ENCODE results near the gene ADGRF3.
"Not testable (repeated sequence)": the region's sequence is repeated elsewhere in the genome, so short reads cannot be mapped to it uniquely, and the experiment has no call there.

ADGRF3 gene

DNA sequence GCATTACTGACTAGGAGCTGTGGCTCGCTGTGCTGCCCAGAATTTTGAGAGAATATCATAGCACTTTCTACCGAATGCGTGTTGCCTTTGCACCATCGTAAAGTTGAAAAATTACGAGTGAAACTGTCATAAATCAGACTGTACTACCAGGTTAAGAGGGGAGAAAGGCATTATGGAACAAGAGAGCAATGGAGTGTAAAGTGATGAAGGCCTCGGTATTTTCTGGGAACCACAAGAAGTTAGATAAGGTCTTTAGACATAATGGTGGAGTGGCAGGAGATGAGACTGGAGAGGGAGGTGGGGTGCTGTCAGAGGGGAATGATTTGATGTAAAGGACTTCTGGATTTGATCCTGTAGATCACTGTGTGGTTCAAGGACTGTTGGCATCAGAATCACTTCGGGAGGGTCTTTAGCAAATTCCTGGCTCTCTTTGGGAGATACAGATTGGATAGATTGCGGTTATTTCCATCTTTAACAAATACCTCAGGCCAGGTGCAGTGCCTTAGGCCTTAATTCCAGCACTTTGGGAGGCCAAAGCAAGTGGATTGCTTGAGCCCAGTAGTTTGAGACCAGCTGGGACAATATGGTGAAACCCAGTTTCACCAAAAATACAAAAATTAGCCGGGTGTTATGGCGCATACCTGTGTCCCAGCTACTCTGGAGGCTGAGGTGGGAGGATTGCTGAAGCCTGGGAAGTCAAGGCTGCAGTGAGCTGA lies 4.9 kb upstream of the ADGRF3 start:
- DNase-seq, result no peak

DNA sequence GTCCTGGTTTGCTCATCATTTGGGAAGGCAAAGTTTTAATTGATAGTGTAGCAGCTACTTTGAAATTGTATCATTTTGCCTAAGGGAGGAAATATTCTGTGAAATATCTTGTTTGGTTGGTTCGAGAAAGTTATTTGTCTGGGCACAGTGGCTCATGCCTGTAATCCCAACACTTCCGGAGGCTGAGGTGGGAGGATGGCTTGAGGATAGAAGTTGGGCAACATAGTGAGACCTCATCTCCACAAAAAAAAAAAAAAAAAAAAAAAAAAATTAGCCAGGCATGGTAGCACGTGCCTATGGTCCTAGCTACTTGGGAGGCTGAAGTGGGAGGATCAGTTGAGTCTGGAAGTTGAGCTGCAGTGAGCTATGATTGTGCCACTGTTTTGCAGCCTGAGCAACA lies 3.1 kb upstream of the ADGRF3 start:
- no peak for DNase-seq

DNA sequence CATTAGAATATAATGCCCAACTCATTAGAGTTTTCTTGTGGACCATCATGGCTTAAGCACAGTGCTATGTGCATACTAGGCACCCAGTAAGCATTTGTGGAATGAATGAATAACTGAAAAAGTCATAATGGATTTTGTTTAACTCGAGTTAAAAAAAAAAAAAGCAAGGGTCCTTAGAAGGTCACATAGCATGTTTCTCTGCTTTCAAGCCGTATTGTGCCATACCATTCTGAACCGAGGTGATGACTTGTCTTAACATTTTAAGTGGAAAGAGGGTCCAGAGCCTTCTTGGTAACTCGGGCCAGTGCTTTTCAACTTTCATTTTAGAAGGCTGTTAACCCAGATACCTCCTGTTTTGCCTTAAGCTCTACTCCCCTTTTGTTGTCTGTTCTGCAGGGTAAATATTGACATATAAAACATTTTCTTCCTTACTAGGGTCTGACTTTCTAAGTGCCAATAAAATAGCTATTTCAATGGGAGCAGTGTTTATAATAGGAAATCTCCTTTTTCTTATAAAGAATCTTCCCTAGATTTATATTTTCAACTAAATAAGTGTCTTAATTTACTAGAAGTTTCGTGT lies 787 bp upstream of the ADGRF3 start:
- no peak for DNase-seq

DNA sequence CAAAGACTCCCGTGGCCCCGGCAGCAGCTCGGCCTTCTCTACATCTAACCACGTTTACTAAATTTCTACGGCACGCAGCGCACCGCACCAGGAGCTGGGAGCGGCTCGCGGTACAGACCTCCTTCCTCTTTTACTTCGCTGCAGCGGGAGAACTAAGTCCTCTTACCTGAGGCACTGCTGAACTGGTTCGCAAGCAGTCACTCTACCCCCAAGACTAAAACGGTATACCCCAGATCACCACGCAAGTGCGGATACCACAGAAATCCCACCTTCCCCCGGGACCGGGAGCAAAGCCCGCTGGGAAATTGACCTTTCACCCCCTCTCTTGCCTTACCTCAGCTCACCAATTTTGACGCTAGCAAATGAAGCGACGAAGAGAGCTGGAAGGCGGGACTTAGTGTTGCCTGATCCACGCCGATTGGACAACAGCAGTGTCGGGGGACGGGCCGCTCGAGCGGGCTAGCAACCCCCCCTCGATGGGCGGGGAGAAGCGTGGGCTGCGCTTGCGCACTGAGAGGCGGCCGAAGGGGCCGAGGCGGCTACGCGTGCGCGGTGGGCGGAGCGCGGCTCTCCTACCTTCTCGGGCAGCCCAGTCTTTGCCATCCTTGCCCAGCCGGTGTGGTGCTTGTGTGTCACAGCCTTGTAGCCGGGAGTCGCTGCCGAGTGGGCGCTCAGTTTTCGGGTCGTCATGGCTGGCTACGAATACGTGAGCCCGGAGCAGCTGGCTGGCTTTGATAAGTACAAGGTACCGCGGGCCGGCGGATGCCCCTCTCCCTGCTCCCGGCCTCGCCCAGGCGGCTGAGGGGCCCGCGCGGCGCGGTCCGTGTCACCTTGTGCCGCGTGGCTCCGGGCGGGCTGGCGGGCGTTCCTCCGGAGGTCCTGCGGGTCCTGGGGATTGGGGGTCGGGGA lies 790 bp downstream of the ADGRF3 start, which contains the start of gene SELENOI:
Gene SELENOI (plus strand): TSS at position 599 of the 909 bp plus-strand sequence. CDS start 90 bp downstream, at position 689.
- peak; percentile 99 for DNase-seq

DNA sequence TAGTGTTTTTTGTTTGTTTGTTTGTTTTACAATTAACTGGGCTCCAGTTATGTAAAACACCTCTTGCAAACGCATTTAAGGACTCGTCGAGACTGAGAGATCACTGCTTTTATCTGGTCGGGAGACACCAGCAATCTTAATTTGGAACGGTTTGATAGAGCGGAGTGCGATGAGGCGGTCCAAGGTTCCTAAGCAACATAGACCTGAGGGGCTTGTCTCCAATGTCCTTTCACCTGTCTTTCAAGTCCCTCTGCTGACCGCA lies 1.4 kb downstream of the ADGRF3 start:
- no peak for DNase-seq

DNA sequence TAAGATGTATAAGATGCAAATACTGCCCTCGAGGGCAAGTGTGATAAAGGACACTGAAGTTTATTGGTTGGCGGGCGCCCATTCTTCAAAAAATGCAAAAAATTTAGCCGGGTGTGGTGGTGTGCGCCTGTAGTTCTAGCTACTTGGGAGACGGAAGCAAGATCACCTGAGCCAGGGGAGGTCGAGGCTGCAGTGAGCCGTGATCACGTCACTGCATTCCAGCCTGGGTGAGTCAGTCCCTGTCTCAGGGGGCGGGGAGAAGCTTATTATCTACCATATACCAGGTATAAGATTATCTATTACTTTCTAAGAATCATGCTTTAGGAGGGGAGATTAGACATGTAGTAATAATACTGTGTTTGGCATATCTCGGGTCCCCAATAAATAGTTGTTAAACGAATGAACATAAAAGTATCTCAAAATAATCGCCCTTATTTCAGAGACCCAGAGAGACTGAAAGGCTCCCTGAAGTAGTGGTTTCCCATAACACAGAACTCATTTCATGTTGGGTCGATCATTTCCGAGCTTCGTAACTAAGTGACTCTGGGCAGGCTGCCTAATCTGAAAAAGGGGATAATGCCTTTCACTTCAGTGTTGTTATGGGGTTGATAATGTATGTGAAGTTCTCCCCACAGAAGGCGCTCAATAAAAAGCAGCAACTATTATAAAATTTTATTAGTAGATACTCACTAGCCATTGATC lies 1.9 kb downstream of the ADGRF3 start:
- DNase-seq, result peak; percentile 19

DNA sequence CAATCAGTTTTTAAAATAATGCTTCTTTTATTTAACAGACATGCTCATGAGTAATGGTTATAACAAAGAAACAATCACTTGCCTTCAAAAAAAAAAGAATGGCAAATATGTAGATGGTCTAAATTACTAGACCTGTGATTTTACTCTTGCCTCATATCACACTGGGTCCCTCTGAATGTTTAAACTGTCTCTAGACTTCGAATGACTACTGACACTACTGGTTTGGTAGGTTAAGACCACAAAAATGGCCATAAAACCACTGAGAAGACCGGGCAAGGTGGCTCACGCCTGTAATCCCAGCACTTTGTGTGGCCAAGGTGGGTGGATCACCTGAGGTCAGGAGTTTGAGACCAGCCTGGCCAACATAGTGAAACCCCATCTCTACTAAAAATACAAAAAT lies 5.8 kb downstream of the ADGRF3 start:
- no peak for DNase-seq

DNA sequence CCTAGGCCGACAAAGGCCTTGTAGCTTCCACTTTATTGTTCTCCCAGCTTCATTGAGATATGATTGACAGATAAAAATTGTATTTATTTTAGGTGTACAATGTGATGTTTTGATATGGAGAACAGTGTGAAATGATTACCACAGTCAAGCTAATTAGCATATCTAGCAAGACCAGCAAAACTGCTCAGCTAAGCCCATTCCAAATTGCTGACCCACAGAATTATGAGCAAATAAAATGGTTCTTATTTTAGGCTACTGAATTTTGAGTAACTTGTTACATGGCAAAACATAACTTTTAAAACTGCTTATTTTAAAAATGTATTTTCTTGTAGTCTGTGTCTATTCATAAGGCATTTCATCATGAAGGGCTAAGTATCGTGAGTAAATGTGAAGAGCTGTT lies 9.3 kb downstream of the ADGRF3 start:
- DNase-seq, result no peak

DNA sequence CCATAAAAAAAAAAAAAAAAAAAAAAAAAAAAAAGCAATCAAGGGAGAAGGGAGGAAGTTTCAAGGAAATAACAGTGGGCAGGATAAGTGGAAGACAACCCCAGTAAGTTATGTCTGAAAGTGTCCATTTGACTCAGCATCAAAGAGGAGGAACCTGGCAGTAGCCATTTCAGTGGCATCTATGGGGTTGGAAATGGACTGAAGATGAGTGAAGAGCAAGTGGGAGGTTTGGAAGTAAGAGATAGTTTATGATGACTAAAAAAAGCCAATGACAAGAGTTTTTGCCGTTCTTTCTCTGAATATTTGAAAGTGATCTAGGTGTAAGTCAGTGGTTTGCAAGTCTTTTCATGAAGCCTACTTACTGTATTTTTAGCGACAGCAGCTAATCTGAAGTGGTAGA lies 9.9 kb downstream of the ADGRF3 start:
- no peak for DNase-seq

DNA sequence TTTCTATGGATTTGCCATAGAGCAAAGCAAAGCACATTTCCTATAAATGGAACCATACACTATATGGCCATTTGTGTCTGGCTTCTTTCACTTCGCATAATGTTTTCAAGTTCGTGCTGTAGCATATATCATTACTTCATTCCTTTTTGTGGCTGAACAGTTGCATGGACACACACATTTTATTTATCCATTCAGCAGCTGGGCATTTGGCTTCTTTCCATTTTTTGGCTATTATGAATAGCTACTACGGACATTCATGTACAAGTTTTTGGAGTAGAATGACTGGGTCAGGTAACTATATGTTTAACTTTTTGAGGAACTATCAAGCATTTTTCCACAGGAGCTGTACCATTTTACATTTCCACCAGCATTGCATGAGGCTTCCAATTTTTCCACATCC lies 11.4 kb downstream of the ADGRF3 start:
- DNase-seq, result no peak

DNA sequence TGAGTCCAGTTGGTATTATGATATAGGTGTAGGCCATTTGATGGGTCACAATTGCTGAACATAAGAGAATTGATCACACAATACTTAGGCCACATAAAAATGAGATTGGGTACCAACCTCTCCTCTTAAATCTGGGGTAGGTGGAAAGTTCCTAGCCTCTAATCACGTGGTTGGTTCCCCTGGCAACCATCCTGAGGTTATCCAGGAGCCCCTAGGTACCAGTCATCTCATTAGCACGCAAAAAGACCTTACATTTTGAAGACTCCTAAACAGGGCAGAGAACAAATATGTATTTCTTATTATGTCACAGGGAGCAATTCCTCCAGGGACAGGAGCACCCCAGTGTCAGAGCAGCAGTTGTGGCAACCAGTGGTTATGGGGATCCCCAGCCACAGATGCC lies 13.3 kb downstream of the ADGRF3 start:
- DNase-seq, result no peak

DNA sequence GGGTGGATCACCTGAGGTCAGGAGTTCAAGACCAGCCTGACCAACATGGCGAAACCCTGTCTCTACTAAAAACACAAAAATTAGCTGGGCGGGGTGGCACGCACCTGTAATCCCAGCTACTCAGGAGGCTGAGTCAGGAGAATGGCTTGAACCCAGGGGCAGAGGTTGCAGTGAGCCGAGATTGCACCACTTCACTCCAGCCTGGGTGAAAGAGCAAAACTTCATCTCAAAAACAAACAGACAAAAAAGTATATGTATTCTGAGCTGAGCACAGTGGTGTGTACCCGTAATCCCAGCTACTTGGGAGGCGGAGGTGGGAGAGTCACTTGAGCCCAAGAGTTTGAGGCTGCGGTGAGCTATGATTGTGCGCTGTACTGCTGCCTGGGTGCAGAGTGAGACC lies 15.3 kb downstream of the ADGRF3 start:
- not testable (repeated sequence) for DNase-seq

DNA sequence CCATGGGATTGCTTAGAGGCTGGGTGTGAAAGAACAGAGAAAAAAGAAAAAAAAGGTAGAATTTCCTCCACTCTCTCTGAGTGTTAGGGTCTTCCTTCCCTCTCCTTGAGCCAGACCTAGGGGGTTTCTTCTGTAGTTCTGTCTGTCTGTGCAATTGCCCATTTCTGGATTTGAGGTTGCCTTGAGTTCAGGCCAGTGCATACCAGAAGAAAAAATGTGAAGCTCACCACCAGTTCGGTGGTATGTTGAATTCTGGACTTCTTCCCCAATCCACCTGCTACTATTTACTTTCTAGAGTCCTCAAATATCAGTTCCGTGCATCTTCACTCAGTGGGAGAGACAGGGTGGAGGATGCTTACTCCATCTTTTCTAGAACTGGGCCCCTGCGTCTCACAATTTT lies 16.0 kb downstream of the ADGRF3 start:
- no peak for DNase-seq

DNA sequence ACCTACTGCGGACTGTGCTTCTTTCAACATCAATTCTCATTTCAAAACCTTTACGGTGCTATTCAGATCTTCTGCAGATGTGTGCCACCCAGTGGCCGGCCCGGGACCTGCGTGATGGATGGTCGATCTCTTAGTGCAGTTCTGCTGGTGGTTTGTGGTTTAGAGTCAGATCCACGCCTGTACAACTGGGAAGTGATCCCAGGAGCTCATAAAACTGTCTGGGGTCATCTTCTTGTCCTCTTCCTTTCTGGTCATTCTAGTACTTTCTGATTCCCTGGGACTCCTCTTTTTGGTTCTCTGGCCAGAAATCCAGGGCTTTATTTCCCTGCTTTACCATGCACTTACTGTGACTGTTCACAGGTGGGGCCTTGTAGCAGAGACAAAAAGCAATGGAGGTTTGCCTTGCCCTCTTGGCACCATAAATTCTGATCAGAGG lies 16.5 kb downstream of the ADGRF3 start:
- peak; percentile 81 for DNase-seq

DNA sequence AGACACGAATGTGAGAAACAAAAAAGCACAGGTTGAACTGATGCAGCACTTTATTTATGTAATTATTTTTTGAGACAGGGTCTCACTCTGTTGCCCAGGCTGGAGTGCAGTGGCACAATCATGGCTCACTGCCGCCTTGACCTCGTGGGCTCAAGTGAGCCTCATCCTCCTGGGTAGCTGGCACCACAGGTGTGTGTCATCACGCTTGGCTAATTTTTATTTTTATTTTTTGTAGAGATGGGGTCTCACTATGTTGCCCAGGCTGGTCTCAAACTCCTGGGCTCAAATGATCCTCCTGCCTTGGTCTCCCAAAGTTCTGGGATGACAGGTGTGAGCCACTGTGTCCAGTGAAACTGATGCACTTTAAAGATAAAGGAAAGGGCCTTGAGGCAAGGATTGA lies 17.5 kb downstream of the ADGRF3 start:
- not testable (repeated sequence) for DNase-seq

DNA sequence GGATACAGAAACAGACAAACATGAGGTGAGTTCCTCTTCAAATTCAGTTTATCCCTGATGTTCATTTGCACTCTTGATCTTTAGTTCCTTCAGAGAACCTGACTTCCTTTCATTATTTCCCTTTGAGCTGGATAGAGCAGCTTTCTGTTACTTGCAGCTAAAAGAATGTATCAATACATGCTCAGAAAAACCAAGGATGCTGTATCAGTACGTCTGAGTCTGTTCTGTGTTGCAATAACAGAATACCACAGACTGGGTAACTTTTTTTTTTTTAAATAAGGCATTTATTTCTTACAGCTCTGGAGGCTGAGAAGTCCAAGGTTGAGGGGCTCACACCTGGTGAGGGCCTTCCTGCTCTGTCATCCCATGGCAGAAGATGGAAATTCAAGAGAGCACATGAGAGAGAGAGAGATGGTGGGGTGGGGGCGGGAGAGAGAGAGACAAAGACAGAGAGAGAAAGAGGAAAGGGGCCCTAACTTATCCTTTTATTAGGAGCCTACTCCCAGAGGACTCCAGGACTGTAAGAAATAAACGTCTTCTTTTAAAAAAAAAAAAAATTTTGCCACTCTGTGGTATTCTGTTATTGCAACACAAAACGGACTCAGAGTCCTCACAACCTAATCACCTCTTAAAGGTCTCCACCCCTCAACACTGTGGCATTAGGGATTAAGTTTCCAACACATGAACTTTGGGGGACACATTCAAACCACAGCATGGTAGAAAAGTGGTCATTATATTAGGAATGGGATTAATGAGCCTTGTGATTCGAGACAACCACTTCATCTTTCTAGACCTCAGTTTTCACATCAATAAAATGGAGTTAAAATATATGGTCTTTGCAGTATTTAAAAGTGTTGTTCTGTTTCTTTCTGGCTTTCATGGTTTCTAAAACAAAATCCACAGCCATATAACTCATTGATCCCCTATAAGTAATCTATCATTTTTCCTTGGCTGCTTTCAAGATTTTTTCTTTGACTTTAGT lies 19.0 kb downstream of the ADGRF3 start:
- DNase-seq, result no peak

DNA sequence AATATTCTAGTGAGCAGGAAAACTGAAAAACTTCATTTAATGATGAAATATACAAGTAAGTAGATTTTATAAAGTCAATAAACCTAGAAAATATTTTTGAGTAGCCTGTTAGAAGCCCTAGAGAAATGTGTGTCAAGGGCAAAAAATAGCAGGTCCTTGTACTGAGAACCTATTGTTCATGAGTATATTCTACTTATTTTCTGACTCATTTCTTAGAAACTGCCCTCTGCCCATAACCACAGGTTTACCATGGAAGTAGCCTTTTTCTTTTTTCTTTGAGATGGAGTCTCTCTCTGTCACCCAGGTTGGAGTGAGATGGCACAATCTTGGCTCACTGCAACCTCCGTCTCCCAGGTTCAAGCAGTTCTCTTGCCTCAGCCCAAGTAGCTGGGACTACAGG lies 20.1 kb downstream of the ADGRF3 start:
- no peak for DNase-seq

DNA sequence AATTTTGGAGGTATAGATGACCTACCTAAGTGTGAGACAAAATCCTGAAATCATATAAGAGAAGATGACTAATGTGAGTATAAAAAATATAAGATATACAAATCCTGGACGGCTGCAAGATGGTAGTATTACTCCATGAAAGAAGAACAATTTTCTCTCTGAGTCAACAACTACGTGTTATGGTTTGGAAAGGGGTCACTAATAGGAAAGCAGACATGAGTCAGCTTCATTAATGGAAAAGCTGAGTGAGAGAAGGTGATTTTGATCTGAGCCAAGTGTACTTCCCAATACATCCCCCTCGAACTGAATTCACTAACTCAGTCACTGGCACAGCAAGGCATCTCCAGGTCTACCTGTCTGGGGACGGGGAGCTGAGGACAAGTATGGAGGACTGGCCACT lies 20.7 kb downstream of the ADGRF3 start:
- DNase-seq, result no peak

DNA sequence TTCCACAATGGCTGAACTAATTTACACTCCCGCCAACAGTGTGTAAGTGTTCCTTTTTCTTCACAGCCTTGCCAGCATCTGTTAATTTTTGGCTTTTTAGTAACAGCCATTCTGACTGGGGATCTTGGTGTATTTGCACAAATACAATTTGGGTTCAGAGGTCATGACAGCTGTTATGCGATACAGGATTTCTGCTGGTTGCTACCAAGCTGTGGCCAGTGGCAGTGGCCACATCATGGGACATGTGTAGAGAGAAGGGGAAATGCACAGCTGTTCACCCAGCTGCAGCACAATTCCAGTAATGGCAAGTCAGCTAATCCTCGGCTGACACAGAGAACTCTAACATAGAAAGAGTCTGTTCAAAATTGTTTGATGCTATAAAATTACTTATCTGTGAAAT lies 21.7 kb downstream of the ADGRF3 start:
- DNase-seq, result no peak

DNA sequence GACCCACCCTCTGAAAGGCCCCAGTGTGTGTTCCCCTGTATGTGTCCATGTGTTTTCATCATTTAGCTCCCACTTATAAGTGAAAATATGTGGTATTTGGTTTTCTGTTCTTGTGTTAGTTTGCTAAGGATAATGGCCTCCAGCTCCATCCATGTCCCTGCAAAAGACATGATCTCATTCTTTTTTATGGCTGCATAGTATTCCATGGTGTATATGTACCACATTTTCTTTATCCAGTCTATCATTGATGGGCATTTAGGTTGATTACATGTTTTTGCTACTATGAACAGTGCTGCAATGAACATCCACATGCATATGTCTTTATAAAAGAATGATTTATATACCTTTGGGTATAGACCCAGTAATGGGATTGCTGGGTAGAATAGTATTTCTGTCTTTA lies 22.1 kb downstream of the ADGRF3 start:
- not testable (repeated sequence) for DNase-seq

DNA sequence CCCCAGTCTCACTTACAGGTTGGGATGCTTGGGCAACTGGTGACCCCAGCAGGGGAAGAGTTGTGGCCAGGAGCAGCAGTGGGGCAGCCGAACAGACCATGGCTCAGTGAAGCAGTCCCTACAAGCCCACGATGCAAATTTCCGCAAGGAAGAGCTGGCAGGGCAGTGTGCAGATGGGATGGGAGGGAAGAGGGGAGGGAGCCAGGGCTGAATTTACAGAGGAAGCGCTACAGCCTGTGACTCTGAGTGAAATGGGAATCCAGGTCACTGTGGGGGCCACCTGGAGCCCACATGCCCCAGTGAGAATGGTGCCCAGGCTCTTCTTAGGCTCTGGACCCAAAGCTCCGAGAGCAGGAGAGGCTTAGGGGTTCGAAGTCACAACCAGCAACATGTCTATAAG lies 27.6 kb downstream of the ADGRF3 start:
- no peak for DNase-seq

Measured in activated T-cell treated with anti-CD3 and anti-CD28 coated beads for 4 hours (primary cell).